Hematopoietic multipotent progenitor cell treated with erythropoietin and hydrocortisone succinate and interleukin-3 and kit ligand, for 17 days (in vitro differentiated cells): Measurements from ENCODE around the gene EPHA3.

Source experiments
- DNase-seq: peaks from one replicate; pipeline ENCODE4 v3.0.0-alpha.2; 2015; ENCODE audit warnings: low spot score

Gene EPHA3

DNA sequence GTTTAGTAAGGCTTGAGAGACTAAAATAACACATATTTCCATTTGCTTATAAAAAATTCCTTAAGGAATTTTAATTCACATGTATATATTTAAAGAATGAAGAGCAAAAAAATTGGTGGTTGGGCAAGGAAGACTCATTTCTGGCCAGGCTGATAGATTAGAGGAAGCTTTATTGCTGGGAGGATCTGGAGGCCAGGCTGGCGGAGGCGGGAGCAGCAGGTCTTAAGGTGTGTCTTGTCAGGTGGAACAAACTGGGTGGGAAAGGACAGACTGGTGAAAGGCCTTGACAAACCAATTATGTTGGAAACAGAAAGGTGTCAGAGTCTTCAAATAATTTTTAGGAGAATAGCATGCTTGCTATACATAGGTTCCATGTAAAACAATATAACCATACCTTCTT is 124.7 kb downstream of the EPHA3 start:
- no peak for DNase-seq

DNA sequence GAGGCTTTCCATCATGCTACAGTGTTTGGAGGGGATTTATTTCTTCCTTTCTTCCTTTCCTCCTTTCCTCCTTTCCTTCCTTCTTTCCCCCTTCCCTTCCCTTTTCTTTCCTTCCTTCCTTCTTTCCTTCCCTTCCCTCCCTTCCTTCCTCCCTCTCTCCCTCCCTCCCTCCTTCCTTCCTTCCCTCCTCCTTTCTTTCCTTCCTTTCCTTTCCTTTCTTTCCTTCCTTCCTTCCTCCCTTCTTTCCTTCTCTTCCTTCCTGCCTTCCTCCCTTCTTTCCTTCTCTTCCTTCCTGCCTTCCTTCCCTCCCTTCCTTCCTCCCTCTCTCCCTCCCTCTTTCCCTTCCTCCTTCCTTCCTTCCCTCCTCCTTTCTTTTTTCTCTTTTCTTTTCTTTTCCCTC is 127.2 kb downstream of the EPHA3 start:
- no peak for DNase-seq

DNA sequence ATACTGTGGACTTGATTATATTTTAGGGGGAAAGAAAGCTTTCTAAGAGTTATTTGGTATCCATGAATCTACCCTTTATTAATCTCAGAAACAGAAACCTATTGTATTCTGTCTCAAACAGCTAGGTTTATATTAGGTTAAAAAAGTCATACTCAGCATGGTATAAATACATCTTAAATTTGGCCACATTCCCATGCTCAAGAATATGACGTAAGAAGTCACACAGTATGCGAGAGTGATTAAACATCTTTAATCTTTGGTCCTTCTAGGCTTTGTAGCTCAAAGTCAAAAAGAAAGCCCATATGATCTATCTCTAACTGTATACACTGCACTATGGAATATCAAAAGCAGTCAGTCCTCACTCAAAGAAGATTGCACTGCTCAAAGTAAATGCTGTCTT is 131.4 kb downstream of the EPHA3 start:
- DNase-seq: no peak

DNA sequence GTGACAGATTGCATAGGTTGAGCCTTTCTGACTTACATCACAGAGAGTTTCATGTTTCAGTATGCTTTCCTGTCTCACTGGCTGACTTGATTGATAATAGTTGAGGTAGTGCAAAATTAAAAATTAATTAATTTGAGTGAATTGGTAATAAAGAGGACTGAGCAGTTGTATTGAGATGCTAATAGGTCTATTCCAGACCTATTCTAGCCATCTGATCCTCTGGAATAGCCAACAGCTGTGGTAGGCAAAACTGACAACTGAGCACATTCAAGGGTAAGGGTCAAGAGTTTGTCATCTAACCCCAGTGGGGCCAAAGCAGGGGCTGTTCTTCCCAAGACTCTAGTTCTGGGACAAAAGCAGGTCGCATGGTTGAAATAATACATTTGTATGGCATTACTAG is 132.4 kb downstream of the EPHA3 start:
- no peak for DNase-seq

DNA sequence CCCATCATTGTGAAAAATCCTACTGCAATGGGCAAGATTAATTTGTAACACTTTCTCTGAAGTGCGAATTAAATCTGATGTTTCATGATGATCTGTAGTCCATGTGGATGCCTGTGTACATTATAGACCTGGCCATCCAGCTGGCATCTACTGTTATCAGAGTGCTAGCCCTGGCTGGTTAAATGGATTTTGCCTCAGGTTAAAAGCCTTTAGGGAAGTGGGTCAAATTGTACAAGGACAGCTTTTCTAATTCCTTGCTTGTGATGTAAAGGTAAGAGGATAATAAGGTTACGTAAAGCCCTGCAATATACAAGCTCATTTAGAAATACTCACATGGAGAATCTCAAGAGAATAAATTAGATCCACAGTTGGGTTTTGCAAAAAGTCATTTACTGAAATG is 138.2 kb downstream of the EPHA3 start:
- no peak for DNase-seq

DNA sequence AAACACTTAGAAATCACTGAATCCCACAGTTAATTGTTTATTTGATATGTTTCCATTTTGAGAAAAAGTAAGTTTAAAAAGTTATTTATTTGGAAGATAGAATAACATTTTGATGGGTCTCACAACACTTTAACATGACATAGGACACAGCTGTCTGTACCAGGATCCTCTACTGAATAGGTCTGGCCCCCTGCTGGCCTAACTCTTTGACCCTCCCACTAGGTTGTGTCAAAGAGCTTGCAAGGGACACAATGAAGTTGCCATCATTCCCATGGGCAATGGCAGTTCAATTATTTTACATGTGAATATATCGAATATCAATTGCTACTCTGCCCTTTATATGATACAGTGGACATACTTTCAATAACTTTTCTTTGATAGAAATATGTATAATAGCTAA is 138.9 kb downstream of the EPHA3 start:
- DNase-seq: no peak

DNA sequence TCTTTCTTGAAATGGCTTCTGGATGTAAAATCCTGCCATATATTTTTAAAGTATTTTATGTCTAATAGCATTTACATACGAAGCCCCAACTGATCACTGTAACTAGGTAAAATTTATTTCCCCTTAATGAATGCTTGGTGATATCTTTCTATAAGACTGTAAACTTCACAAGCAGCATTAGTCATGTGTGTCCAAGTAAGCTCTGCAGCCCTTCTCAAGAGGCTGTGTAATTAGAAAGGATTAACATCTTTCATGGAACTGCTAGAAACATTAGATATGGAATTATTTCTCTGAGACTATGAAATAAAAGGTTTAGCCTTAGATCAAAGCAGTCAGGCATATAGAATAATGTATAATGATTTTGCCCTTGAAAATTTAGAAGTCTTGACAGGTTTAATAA is 143.3 kb downstream of the EPHA3 start:
- no peak for DNase-seq

DNA sequence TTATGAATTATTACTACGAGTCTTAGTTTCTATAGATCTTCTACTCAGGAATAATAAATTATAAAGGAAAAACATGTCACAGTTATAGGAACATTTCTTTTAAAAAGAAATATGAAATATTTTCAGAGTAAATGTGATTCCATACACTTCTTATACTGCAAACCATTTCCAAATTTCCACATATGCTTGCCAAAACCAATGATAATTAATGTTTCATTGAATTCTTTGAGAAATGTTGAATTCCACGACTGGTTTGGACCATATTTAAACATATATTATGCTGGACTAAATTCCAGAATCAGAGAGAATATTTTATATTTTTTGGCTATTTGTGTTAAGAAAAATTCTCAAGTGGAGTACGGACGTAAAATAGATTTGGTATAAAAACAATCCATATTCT is 144.6 kb downstream of the EPHA3 start:
- DNase-seq: no peak

DNA sequence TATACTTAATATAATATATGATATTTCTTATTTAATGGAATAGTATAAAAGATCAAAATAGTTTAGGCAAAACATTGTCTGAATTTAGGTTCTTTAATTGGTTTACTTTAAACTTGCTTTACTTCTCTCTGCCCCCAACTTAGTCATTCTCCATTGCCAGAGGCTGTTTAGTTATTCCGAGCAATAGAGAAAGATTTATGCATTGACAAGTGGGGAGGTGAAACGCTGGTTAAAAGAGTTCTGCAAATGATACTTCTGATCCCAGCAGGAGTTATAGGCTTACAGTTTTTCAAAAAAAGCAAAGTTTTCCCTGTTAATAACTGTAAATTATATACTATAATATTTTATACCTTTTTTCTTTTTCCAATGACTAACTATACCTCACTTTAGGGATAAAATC is 145.4 kb downstream of the EPHA3 start:
- DNase-seq: no peak

DNA sequence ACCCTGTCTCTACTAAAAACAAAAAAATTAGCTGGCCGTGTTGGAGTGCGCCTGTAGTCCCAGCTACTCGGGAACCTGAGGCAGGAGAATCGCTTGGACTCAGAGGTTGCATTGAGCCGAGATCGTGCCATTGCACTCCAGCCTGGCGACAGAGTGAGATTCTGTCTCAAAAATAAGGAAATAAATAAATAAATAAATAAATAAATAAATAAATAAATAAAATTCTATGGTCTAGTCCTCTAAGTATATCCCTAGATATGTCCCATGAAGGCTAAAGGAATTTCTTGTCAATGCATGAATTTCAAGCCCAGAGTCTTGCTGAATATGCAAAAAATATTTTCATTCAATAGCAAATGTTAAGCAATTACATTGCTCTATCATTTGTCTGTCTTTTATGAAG is 149.0 kb downstream of the EPHA3 start:
- DNase-seq: no peak

DNA sequence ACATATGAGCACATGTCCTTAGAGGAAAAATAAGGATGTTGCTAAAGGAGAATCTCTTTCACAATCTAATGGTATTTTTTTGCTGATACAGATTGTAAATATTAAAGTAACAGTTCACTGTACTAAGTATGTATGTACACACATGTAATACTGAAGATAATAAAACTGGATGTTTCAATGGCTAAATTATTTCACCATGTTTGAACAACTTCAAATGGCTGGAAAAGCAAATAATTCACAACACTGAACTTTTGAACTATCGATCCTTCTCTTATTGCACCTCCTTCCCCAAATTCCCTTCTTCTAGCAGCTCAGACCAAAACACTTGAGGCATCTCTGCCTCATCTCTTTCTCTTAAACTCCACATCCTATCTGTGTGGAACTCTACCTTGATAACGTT is 149.5 kb downstream of the EPHA3 start:
- no peak for DNase-seq

DNA sequence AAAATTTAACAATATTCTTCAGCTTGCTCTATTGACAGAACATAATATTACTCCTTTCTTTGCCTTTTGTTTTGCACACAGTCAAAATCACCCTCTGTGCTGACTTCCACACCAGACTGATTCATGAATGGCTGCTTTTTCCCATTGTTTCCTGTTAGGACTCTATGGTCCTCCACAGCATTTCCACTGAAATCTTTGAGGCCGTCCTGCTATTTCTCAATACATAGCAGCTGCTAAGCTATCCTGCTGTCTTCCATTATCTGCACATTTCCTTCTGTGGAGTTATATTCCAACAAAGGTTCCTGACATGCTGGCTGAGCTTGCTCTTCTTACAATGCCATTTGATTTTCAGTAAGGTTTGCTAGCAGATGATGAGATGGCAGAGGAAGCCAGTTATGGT is 153.3 kb downstream of the EPHA3 start:
- DNase-seq: no peak

DNA sequence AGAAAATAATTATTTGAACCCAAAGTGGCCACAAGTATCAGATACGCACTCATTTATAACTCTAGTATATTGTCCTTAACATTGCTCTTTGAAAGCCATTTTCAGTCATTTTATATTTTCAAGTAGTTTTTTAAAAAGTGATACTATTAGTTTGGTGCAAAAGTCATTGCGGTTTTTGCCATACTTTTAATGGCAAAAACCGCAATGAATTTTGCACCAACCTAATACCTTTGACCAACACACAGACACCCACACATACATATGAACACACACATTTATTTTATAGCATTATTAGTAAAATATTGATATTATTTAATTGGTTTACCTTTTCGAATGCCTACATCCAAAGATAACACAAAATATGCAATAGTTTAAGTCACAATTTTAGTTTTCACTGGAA is 154.3 kb downstream of the EPHA3 start:
- DNase-seq: no peak

DNA sequence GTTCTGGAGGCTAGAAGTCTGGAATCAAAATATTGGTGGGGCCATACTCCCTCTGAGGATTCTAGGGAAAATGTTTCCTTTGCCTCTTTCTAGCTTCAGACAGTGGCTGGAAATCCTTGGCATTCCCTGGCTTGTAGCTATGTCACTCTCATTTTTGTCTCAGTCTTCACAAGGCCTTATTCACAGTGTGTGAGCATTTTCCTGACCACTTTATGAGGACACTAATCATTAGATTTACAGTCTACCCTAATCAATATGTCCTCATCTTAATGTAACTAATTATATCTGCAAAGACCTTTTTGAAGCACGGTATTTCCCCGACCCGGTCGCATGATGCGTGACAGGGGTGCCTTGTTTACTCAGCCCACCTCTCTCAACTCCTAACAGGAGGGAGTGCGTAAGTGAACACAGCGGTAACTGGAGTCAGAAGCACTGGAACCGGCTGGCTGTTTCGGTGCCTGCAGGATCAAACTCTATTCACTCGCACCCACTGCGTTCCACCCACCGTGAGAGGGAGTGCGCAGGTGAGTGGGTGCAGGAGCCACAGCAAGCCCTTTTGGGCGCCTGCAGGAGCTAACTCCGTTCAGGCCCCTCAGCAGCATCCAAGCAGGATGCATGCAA is 155.0 kb downstream of the EPHA3 start:
- no peak for DNase-seq

DNA sequence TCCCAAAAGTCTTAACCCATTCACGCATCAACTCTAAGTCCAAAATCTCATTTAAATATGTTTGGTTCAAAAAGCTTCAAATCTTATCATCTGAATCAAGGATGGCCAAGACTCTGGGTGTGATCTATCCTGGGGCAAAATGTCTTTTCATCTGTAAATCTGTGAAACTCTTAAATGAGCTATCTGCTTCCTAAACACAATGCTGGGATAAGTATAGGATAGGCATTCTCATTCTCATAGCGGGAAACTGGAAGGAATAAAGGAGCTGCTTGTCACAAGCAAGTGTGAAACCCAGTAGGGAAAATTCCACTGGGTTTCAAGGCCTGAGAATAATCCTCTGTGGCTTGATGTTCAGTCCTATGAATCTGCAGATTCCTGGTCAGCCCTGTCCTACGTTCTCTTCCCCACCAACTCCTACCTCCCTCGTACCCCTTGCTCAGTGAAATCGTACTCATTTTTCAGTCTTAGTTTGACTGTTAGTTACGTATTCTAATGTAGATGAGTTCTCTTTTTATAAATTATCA is 156.7 kb downstream of the EPHA3 start:
- DNase-seq: no peak

DNA sequence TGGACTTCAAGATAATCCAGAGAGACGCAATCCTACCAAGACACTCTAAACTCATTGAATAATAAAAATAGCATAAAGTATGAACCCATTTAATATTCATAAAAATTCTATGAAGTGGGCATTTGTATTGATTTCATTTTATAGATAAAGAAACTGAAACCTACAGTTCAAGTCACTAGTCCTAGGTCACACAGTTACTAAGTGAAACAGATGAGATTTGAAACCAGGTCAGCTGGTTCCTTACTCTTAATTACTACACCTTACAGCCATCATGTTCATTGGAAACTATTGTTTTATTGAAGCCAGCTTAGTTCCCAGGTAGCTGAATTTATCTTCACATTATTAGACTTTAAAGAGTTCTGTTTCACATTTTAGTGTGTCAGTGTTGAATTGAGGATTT is 158.7 kb downstream of the EPHA3 start:
- DNase-seq: no peak

DNA sequence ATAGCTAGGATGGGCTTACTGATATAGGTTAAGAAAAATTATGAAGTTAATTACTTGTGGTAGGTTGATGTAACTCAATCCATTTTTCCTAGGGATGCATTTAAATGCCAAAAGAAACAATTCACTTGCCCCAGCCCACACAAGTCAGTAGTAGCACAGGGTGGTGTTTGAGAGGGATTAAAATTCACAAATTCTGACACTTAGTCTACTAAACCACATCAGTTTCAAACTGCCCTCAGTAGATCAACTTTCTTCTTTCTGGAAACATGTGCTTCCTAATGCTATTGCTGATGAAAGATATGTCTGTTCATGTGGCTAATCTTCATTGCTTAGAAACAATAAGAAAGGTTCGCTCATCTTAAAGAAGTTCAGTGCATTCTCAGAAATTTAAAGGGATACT is 160.6 kb downstream of the EPHA3 start:
- DNase-seq: no peak

DNA sequence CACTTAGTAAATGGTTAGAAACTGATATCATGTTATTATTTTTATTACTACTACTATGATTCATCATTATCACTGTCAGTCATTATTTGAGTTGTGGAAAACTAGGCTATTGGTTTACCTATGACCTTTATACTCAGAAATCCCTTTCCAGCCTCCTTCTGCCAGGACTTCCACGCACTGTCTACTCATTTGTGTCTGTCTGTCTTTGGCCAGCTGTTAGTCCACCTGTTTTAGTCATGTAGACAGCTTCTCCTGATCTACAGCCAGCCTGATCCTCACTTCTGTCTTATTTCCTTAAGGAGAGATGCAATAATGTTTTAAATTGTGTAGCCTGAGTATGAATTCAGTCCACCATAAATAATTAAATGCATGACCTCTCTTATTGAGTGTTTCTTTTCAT is 162.8 kb downstream of the EPHA3 start:
- DNase-seq: no peak

DNA sequence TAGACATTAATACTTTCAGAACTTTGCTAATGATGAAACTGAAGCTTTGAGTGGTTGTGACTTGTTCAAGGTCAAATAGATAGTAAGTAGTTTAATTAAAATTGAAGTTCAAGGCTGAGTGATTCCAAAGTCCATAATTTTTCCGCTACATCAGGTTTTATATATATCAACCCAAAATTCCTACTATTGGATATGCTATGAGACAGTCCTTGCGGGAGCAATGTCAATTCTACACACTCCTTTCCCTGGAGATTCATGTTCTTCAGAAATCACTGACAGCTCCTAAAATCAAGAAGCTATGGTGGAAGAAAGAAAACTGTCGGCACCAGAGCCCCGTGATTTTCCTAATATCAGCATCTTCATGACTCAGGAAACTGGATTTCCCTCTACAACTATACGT is 167.6 kb downstream of the EPHA3 start:
- DNase-seq: no peak

DNA sequence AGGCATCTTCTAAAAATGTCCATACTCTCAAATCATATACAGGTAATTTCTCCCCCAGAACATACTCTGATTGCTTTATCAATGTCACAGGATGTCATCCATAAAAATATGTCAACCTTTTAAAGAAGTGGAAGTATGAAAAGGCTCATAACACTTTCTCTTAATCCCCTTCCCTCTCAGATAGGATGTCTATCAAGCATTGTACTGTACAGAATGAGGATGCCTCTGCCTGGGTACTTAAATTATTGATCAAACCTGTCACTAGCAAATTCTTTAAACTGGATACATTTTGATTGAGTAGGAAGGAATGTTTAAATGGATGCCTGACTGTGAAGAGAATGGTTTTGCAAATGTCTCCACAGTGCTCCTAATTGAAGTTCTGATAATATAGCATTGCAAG is 168.7 kb downstream of the EPHA3 start:
- no peak for DNase-seq

DNA sequence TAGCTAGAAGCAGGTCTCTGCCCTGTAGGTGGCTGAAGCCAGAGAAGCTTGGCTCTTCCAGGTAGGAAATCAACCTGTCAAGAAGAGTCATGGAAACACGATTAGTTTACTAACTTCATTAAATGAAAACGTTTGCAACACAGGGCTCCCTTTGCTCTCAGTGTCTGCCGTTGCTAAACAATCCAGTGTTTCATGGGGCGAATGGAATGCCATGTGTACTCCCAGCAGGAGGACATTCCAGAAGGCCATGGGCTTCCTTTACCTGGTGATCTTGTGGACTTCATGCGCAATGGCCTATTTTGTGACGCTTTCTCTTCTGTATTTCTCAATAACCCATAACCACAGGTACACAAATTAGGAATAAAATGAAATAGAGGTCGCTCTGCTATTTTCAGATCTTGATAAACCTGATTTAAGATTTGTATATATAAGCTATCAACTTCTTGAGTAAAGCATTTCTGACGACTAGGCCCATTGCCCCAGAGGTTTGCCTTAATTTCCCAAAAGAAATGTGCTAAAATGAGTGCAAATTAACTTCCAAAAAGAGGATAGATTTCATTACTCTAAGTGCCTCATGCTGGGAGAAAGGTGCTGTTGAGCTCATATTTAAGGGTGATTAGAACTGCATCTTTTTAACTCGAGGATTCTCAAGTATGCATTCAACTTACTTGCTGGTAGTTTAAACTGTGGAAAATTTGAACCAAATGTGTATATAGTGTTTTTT is 171.0 kb downstream of the EPHA3 start:
- no peak for DNase-seq

DNA sequence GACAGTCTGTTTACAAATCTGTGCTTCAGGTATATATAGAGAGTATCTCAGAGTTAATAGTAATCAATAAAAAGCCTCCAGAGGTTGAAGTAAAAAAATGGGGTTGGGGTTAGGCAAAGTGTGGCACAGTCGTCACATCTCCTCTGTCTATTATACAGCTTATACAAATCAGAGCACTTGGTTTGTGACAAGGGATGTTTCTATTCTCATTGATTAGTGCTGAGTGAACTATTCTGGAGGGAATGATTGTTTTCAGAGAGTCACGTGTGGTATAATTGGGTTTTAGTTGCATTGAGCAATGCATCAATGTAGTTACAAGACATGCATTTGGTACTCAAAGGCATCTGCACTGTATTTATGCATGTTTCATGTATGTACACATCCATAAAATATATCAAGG is 172.9 kb downstream of the EPHA3 start:
- DNase-seq: no peak

DNA sequence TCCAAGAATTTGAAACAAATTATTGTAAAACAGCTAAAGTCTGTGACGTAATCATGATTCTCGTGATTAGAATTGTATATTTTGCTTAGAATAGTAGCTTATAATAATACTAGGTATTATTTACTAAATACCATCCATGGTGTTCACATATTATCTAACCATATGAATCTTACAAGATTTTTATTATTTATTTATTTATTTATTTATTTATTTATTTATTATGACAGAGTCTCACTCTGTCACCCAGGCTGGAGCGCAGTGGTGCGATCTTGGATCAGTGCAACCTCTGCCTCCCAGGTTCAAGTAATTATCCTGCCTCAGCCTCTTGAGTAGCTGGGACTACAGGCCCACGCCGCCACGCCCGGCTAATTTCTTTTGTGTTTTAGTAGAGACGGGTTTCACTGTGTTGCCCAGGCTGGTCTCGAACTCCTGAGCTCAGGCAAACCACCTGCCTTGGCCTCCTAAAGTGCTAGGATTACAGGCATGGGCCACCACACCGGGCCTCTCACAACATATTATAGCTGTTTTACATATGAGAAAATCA is 173.5 kb downstream of the EPHA3 start:
- no peak for DNase-seq
